K562 (cell line): ENCODE results near the gene SRRM5. TPM values are rescaled to one million over a fixed set of nuclear protein-coding genes. Genes with fewer than 3 reads are reported as not detected.

ENCODE experiments used
- ATAC-seq: fragments of 200-7000 bp; cut with Tn5 transposase; 3 replicates; pipeline ENCODE4 v1.9.1; 2020; ENCODE audit warnings: moderate library complexity
- BruUV-seq: library from RNA; stranded (reverse); fragments of 400-500 nt; replicated peaks from 2 replicates; lab custom pipeline; 2021; lab: Mats Ljungman, UMichigan
- CTCF ChIA-PET: fragments of 300-600 bp; formaldehyde crosslinking; extraction: SDS; loops from one replicate; lab custom pipeline; 2021; ENCODE audit warnings: low intra/inter-chr PET ratio; lab: Yijun Ruan, JAX
- POLR2A ChIA-PET: fragments of 300-600, 350-650 bp; sonication (Branson Sonifier 250); formaldehyde crosslinking; extraction: SDS; loops from one replicate; lab custom pipeline; 2021; ENCODE audit warnings: antibody characterized with exemption, inconsistent platforms; lab: Yijun Ruan, JAX
- DNase-seq, 4 experiments: peaks; one replicate each; pipeline versions ENCODE4 v3.0.0 to v3.0.0-alpha.2; 2011 to 2018; ENCODE audit warnings: low spot score in 3 of 4, mixed read lengths in 3 of 4; ENCODE audit errors: extremely low read depth in 1 of 4
- FAIRE-seq: peaks from 2 replicates; lab custom pipeline; 2011; peaks lifted over from hg19 to GRCh38; lab: Jason Lieb, UNC
- H2AFZ ChIP-seq: 2 replicates; pipeline ENCODE4 v1.6.0; 2011; ENCODE audit warnings: low read depth, low read length, control low read depth, inconsistent platforms
- H3K27ac ChIP-seq: fragments of 200-600 bp; 3 replicates; pipeline ENCODE4 v1.8.0; 2011; ENCODE audit warnings: low read depth, mild to moderate bottlenecking, control low read depth, inconsistent platforms, low read length, moderate library complexity, mixed read lengths; ENCODE audit errors: extremely low read depth
- H3K27me3 ChIP-seq, 2 experiments: fragments of 300-600 bp in 1 of 2; 2 replicates in 1 of 2; 3 replicates in 1 of 2; pipeline versions ENCODE4 v1.6.0 to v1.8.0; 2011; ENCODE audit warnings: inconsistent platforms in 2 of 2, low read length in 2 of 2, mild to moderate bottlenecking in 1 of 2, mixed read lengths in 1 of 2, moderate library complexity in 1 of 2; ENCODE audit not compliant: control insufficient read depth in 2 of 2, insufficient read depth in 2 of 2
- H3K36me3 ChIP-seq: fragments of 300-600 bp; 3 replicates; pipeline ENCODE4 v1.8.0; 2011; ENCODE audit warnings: mild to moderate bottlenecking, low read length, inconsistent platforms; ENCODE audit not compliant: control insufficient read depth, insufficient read depth
- H3K4me1 ChIP-seq, 2 experiments: fragments of 200-600 bp in 1 of 2; replicated peaks in 1 of 2; 2 replicates in 1 of 2; 3 replicates in 1 of 2; pipeline versions ENCODE4 v1.5.1 to v1.8.0; 2011; ENCODE audit warnings: inconsistent platforms in 2 of 2, low read length in 2 of 2, mild to moderate bottlenecking in 1 of 2, mixed read lengths in 1 of 2, moderate library complexity in 1 of 2; ENCODE audit not compliant: control insufficient read depth in 2 of 2, insufficient read depth in 2 of 2
- H3K4me2 ChIP-seq: 2 replicates; pipeline ENCODE4 v1.6.1; 2011; ENCODE audit warnings: low read length, control low read depth, inconsistent platforms, mixed read lengths; ENCODE audit not compliant: insufficient read depth
- H3K4me3 ChIP-seq: fragments of 200-600 bp; sonication (generic), shearing (Covaris generic); 2 replicates; pipeline ENCODE4 v1.5.1; 2016; ENCODE audit warnings: control low read depth, inconsistent platforms
- H3K79me2 ChIP-seq: fragments of 200-600 bp; 3 replicates; pipeline ENCODE4 v1.8.0; 2011; ENCODE audit warnings: low read length, inconsistent platforms; ENCODE audit not compliant: control insufficient read depth, insufficient read depth
- H3K9ac ChIP-seq, 2 experiments: 2 replicates each; pipeline versions ENCODE4 v1.6.0 to v1.6.1; 2011; ENCODE audit warnings: low read depth in 2 of 2, low read length in 2 of 2, control low read depth in 1 of 2, inconsistent platforms in 1 of 2, mild to moderate bottlenecking in 1 of 2, mixed read lengths in 1 of 2; ENCODE audit not compliant: insufficient read depth in 1 of 2
- H3K9me1 ChIP-seq: one replicate; pipeline ENCODE4 v1.6.0; 2011; ENCODE audit warnings: inconsistent platforms, mild to moderate bottlenecking, low read length, moderate library complexity; ENCODE audit not compliant: control insufficient read depth, insufficient read depth
- H3K9me3 ChIP-seq: replicated peaks from 2 replicates; pipeline ENCODE4 v1.5.1; 2011; ENCODE audit warnings: low read depth, low read length, inconsistent platforms; ENCODE audit not compliant: control insufficient read depth, insufficient read depth
- H4K20me1 ChIP-seq: replicated peaks from 2 replicates; pipeline ENCODE4 v1.6.1; 2011; ENCODE audit warnings: low read length, inconsistent platforms, mixed read lengths; ENCODE audit not compliant: control insufficient read depth, insufficient read depth
- ARHGAP35 ChIP-seq: fragments of 450-650 bp; IDR thresholded peaks from 2 replicates; pipeline ENCODE4 v1.6.1; 2018; ENCODE audit not compliant: partially characterized antibody
- ARID3B ChIP-seq: fragments of 250-450 bp; sonication (Bioruptor Pico); IDR thresholded peaks from 2 replicates; pipeline ENCODE4 v1.4.0; 2020; ENCODE audit warnings: borderline replicate concordance
- DIDO1 ChIP-seq: fragments of 450-650 bp; IDR thresholded peaks from 2 replicates; pipeline ENCODE4 v1.6.1; 2016; ENCODE audit warnings: low read depth, missing biosample characterization, missing genetic modification characterization
- HES1 ChIP-seq: fragments of 450-650 bp; IDR thresholded peaks from 2 replicates; pipeline ENCODE4 v1.6.1; 2016; ENCODE audit warnings: low read depth, mild to moderate bottlenecking, moderate library complexity
- NCOA2 ChIP-seq, 2 experiments: fragments of 450-650 bp; IDR thresholded peaks; 2 replicates each; pipeline ENCODE4 v1.6.1; 2018; ENCODE audit warnings: mild to moderate bottlenecking in 2 of 2, moderate library complexity in 1 of 2; ENCODE audit not compliant: partially characterized antibody in 2 of 2
- NFYB ChIP-seq: IDR thresholded peaks from 2 replicates; pipeline ENCODE4 v1.6.1; 2011; ENCODE audit warnings: mild to moderate bottlenecking, moderate library complexity; ENCODE audit not compliant: insufficient read length; ENCODE audit errors: extremely low read depth
- POLR2G ChIP-seq: fragments of 200-400 bp; formaldehyde crosslinking; IDR thresholded peaks from 2 replicates; pipeline ENCODE4 v1.6.1; 2017; ENCODE audit warnings: low read depth, mild to moderate bottlenecking, antibody characterized with exemption, low read length, moderate library complexity
- POLR2H ChIP-seq: IDR thresholded peaks from 2 replicates; pipeline ENCODE4 v1.6.1; 2016; ENCODE audit warnings: missing genetic modification characterization, low read depth, mild to moderate bottlenecking, control low read depth, missing compliant biosample characterization, moderate library complexity
- RBFOX2 ChIP-seq: fragments of 200-400 bp; formaldehyde crosslinking; IDR thresholded peaks from 2 replicates; pipeline ENCODE4 v1.6.1; 2017; ENCODE audit warnings: low read depth, mild to moderate bottlenecking, low read length, moderate library complexity
- SMAD2 ChIP-seq: fragments of 150-350 bp; IDR thresholded peaks from 2 replicates; pipeline ENCODE4 v1.6.1; 2014; ENCODE audit warnings: low read depth, mild to moderate bottlenecking, low read length
- TRIM28 ChIP-seq: fragments of 450-650 bp; IDR thresholded peaks from 2 replicates; pipeline ENCODE4 v1.6.1; 2017
- ZNF354B ChIP-seq: fragments of 250-450 bp; sonication (Bioruptor Pico); IDR thresholded peaks from 2 replicates; pipeline ENCODE4 v1.4.0; 2020
- WGBS: fragments of 100-300 bp; shearing (Covaris generic); methylation state at CpG from one replicate; pipeline ENCODE4 v1.1.6; 2016; ENCODE audit warnings: low coverage, mixed read lengths; ENCODE audit not compliant: insufficient coverage; ENCODE audit errors: missing lambda C conversion rate; 5-methylcytosine and 5-hydroxymethylcytosine counted together
- in situ Hi-C: fragments of 300-500 bp; cut with MboI; formaldehyde crosslinking; loops from 4 replicates; pipeline ENCODE4 v1.15.0; 2018; ENCODE audit warnings: inconsistent platforms, mixed read lengths
- intact Hi-C: fragments of 100-400 bp; cut with micrococcal nuclease; formaldehyde crosslinking; loops from 2 replicates; pipeline ENCODE4 v1.14.2; 2022
- polyA plus RNA-seq, 8 experiments: library from polyadenylated mRNA; depleted of rRNA in 4 of 8; stranded (reverse) in 5 of 8; unstranded in 3 of 8; fragments of >200 nt; fragmentation: Nextera tagmentation in 2 of 8; fragmentation: Illumina TruSeq in 1 of 8; extraction: Ambion mirVana in 2 of 8; extraction: Trizol in 1 of 8; gene quantifications; 2 replicates each; pipeline versions ENCODE4 v1.2.1 to v1.2.3, GENCODE V29; 2011 to 2014; ENCODE audit warnings: inconsistent platforms in 1 of 8, missing spikeins in 1 of 8
- total RNA-seq, 7 experiments: library from RNA; depleted of rRNA in 6 of 7; stranded (reverse); fragments of >200 nt in 6 of 7; fragmentation: Illumina TruSeq in 2 of 7; extraction: Trizol in 2 of 7; gene quantifications; 2 replicates each; pipeline versions ENCODE4 v1.2.1 to v1.2.3, GENCODE V29; 2011 to 2021; ENCODE audit warnings: low replicate concordance in 1 of 7

Gene SRRM5
- total and polyA plus RNA-seq, 9 of the 15 experiments (the other 6 are each of a cell fraction or from before 2014, with no cell fraction given) = 0.09 to 0.45 (median 0.18) TPM; not detected in 2

- DNase-seq = no peak
- no peak for ATAC-seq
- POLR2A ChIA-PET = interaction anchor here (4.2 to 8.7 kb wide), 2 partner anchors 8 to 10 kb away, joined by 35 to 60 read pairs; partner anchors contain the start of genes IRGQ and ZNF576
Observed at GRCh38 chr19:43607238-43608205, 4.4 kb upstream of the SRRM5 start.

More at GRCh38 chr19:43607238-43608205, 4.4 kb upstream of the SRRM5 start:
- no peak for TF ChIP-seq ZNF354B (CRISPR knock-in tag)
- TF ChIP-seq NFYB = no peak
- no peak for TF ChIP-seq ARID3B (CRISPR knock-in tag)
- TF ChIP-seq RBFOX2 = 0 out of 2 replicates have a peak, but pooled peaks have one; percentile 34
- no peak for TF ChIP-seq TRIM28
- no peak for TF ChIP-seq POLR2H (tag)
- no peak for TF ChIP-seq DIDO1 (tag)
- no peak for TF ChIP-seq SMAD2
- TF ChIP-seq ARHGAP35 = peak; percentile 28
- TF ChIP-seq POLR2G = peak; percentile 59; the same call in 1 of the 2 replicates
- TF ChIP-seq NCOA2 (IDR thresholded peaks at IDR 0.05; ENCODE audit: partially characterized antibody in 2 of 2) = no peak
- TF ChIP-seq HES1 = no peak
- BruUV-seq = TSS peak; percentile 62
- Histone ChIP-seq H3K4me1 (peaks cover 20 to 26% of the 10 kb centered on the region in 2 experiments), H4K20me1 (no peaks in the 10 kb centered on the region), H3K27me3 (no peaks in the 10 kb centered on the region), H3K36me3 (peaks cover 41% of the 10 kb centered on the region; the same call in 2 of the 3 replicates), H3K9ac (0 out of 4 replicates have a peak overlapping the region, but pooled peaks of 1 of the 2 experiments have one; percentile 36), H3K9me1 (peaks cover 6% of the 10 kb centered on the region), H3K79me2 (peaks cover 8% of the 10 kb centered on the region; the same call in 2 of the 3 replicates), H3K9me3 (no peaks in the 10 kb centered on the region), H3K4me2 (no peak overlapping the region), H3K27ac (no peak overlapping the region), H2AFZ (no peak overlapping the region), H3K4me3 (no peak overlapping the region)
- intact Hi-C loops = no loop called here
- no peak for FAIRE-seq
- in situ Hi-C loops = no loop called here
- CTCF ChIA-PET = no interaction called here
- 87% methylated on average over 10 of the region's 28 CpGs for WGBS
